Astrocyte (in vitro differentiated cells and primary cell): ENCODE data around the gene ABCA7.

ENCODE experiments used
- EZH2 ChIP-seq: IDR thresholded peaks from 2 replicates; pipeline ENCODE4 v1.6.1; 2012; ENCODE audit warnings: mild to moderate bottlenecking, low read length, inconsistent platforms; ENCODE audit not compliant: insufficient read depth
- TF ChIP-seq, protein P1 (sequence below): IDR thresholded peaks from 2 replicates; pipeline ENCODE4 v1.5.1; 2011; ENCODE audit warnings: low read depth, mild to moderate bottlenecking, inconsistent platforms, low read length, moderate library complexity; ENCODE audit not compliant: insufficient read depth

DNA sequence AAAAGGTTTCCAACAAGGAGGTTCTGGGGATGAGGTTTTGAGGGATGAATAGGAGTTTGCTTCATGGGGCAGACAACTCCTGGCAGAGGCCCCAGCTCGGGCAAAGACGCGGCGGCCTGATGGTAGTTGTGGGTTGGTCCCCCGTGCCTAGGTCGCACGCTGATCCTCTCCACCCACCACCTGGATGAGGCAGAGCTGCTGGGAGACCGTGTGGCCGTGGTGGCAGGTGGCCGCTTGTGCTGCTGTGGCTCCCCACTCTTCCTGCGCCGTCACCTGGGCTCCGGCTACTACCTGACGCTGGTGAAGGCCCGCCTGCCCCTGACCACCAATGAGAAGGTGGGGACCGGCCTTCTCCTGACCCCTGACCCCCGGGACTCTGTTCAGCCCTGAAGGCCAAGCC, 11.9 kb downstream of the ABCA7 start:
- TF ChIP-seq, protein P1, sequence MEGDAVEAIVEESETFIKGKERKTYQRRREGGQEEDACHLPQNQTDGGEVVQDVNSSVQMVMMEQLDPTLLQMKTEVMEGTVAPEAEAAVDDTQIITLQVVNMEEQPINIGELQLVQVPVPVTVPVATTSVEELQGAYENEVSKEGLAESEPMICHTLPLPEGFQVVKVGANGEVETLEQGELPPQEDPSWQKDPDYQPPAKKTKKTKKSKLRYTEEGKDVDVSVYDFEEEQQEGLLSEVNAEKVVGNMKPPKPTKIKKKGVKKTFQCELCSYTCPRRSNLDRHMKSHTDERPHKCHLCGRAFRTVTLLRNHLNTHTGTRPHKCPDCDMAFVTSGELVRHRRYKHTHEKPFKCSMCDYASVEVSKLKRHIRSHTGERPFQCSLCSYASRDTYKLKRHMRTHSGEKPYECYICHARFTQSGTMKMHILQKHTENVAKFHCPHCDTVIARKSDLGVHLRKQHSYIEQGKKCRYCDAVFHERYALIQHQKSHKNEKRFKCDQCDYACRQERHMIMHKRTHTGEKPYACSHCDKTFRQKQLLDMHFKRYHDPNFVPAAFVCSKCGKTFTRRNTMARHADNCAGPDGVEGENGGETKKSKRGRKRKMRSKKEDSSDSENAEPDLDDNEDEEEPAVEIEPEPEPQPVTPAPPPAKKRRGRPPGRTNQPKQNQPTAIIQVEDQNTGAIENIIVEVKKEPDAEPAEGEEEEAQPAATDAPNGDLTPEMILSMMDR: no peak
- no peak for TF ChIP-seq EZH2
